Ascending aorta (tissue), 2 donors: Measurements from ENCODE around the gene ANKRD40CL. TPM values are rescaled to one million over a fixed set of nuclear protein-coding genes. Genes with fewer than 3 reads are reported as not detected.
A peak's percentile ranks its signal among the peaks of the same experiment; 100 is the strongest.
"Not testable (repeated sequence)": the region's sequence is repeated elsewhere in the genome, so short reads cannot be mapped to it uniquely, and the experiment has no call there.

Source experiments
- DNase-seq, 2 donors: peaks; one replicate each; pipeline ENCODE4 v3.0.0-alpha.2; 2019; ENCODE audit warnings: low spot score in 2 of 2
- H3K27ac ChIP-seq, 2 donors: fragments of 200-600 bp; sonication (generic); one replicate each; pipeline ENCODE4 v1.5.1; 2016 to 2017; ENCODE audit warnings: mild to moderate bottlenecking in 1 of 2
- H3K27me3 ChIP-seq: fragments of 200-600 bp; sonication (generic); one replicate; pipeline ENCODE4 v1.5.1; 2017
- H3K36me3 ChIP-seq, 2 donors: fragments of 200-600 bp; sonication (generic); one replicate each; pipeline ENCODE4 v1.5.1; 2016
- H3K4me1 ChIP-seq, 2 donors: fragments of 200-600 bp; sonication (generic); one replicate each; pipeline ENCODE4 v1.5.1; 2016 to 2017; ENCODE audit warnings: mild to moderate bottlenecking in 1 of 2
- H3K4me3 ChIP-seq, 2 donors: fragments of 200-600 bp; sonication (generic); one replicate each; pipeline ENCODE4 v1.5.1; 2016 to 2017; ENCODE audit warnings: mild to moderate bottlenecking in 1 of 2
- H3K9me3 ChIP-seq, 2 donors: fragments of 200-600 bp; sonication (generic); one replicate each; pipeline ENCODE4 v1.5.1; 2016
- intact Hi-C: fragments of 100-400 bp; cut with DNase I; formaldehyde crosslinking; loops from one replicate; pipeline ENCODE4 v1.15.1; 2023
- total RNA-seq: library from RNA; depleted of rRNA; stranded (reverse); fragments of >200 nt; gene quantifications from one replicate; pipeline ENCODE4 v1.1.0, GENCODE V29; 2016
- TF ChIP-seq, protein P1 (sequence below), 3 experiments: fragments of 200-600 bp in 2 of 3; fragments of 450-650 bp in 1 of 3; sonication (generic) in 2 of 3; IDR thresholded peaks; one replicate each; pipeline ENCODE4 v1.5.1; 2016 to 2019; ENCODE audit warnings: antibody characterized with exemption in 3 of 3, mild to moderate bottlenecking in 1 of 3, moderate library complexity in 1 of 3

ANKRD40CL gene
- total RNA-seq, 1 donor from 2014 or later, result not detected

DNA sequence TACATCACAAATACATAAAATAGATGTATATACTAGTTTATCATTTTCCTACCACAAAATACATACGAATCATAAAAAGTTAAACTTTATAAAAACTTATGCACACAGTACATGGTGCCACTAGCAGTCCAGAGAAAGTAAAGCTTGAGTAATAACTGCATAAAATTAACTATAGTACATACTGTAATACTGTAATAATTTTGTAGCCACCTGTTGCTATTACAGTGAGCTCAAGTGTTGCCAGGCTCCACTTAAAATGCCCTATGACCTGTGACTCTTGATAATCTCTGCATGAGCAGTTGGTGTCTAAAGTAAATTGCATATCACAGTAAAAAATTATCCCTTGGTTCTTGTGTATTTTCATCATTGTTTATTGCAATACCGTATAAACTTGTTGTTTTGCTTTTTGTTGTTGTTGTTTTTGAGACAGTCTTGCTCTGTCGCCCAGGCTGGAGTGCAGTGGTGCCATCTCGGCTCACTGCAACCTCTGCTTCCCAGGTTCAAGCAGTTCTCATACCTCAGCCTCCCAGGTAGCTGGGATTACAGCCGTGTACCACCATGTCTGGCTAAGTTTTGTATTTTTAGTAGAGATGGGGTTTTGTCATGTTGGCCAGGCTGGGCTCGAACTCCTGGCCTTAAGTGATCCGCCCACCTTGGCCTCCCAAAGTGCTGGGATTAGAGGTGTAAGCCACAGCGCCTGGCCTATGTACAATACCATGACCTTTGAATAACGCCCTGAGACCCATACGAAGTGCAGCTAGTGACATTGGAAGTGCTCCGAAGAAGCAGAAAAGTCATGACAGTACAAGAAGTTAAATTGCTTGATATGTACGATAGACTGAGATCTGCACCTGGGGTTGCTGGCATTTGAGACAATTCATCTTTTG, 41.3 kb downstream of the ANKRD40CL start:
- intact Hi-C loops, result no loop called here
- H3K4me1 ChIP-seq, result peaks cover 15 to 62% of the 10 kb centered on the region in 2 donors
- no peak overlapping the region for H3K27ac ChIP-seq

DNA sequence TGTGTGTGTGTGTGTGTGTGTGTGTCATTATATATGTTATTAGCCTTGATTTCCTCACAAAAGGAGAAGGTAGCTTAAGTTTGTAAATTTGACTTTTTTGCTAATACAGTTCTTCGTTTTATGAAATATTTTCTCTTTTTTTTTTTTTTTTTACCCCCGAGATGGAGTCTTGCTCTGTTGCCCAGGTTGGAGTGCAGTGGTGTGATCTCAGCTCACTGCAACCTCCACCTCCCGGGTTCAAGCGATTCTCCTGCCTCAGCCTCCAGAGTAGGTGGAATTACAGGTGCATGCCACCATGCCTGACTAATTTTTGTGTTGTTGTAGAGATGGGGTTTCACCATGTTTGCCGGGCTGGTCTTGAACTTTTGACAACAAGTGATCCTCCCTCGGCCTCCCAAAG, 42.7 kb downstream of the ANKRD40CL start:
- H3K4me1 ChIP-seq, result peaks cover 15 to 48% of the 10 kb centered on the region in 2 donors
- H3K27me3 ChIP-seq, H3K9me3 ChIP-seq, H3K4me3 ChIP-seq, H3K27ac ChIP-seq, H3K36me3 ChIP-seq, intact Hi-C loops, DNase-seq: not testable (repeated sequence)

More for the DNA sequence above, 41.3 kb downstream of the ANKRD40CL start:
- TF ChIP-seq, protein P1, sequence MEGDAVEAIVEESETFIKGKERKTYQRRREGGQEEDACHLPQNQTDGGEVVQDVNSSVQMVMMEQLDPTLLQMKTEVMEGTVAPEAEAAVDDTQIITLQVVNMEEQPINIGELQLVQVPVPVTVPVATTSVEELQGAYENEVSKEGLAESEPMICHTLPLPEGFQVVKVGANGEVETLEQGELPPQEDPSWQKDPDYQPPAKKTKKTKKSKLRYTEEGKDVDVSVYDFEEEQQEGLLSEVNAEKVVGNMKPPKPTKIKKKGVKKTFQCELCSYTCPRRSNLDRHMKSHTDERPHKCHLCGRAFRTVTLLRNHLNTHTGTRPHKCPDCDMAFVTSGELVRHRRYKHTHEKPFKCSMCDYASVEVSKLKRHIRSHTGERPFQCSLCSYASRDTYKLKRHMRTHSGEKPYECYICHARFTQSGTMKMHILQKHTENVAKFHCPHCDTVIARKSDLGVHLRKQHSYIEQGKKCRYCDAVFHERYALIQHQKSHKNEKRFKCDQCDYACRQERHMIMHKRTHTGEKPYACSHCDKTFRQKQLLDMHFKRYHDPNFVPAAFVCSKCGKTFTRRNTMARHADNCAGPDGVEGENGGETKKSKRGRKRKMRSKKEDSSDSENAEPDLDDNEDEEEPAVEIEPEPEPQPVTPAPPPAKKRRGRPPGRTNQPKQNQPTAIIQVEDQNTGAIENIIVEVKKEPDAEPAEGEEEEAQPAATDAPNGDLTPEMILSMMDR (IDR thresholded peaks at IDR 0.05), result no peak
- no peak overlapping the region for H3K4me3 ChIP-seq
- no peaks in the 10 kb centered on the region for H3K36me3 ChIP-seq
- no peaks in the 10 kb centered on the region for H3K27me3 ChIP-seq
- DNase-seq, result no peak
- no peaks in the 10 kb centered on the region for H3K9me3 ChIP-seq

DNA sequence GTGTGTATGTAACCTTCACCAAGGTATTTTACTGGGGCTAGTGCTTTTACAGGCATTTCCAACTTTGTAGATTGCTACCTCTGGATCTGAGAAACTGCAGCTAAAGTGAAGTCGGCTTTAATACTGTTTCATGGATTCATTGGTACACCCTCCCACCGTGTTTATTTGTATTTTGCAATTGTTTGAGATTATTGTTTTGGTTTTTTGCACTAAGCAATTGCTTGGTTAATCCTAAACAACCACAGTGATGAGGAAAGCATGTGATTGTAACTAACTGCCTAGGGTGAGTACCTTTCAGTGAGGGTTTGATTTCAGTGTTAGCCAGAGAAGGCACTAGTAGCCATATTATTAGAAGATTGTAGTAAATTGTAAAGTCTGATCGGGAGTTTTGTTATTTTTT, 44.6 kb downstream of the ANKRD40CL start:
- Histone ChIP-seq H3K4me1 (peaks cover 15 to 41% of the 10 kb centered on the region in 2 donors), H3K27ac (no peak overlapping the region), H3K9me3 (no peaks in the 10 kb centered on the region)

GRCh38 chr17:50721194-50722010, 45.9 kb downstream of the ANKRD40CL start:
- Histone ChIP-seq H3K9me3 (no peaks in the 10 kb centered on the region), H3K27me3 (no peaks in the 10 kb centered on the region), H3K27ac (peak overlapping the region in 1 of 2 donors; percentile 91), H3K36me3 (no peaks in the 10 kb centered on the region), H3K4me3 (peak overlapping the region; percentile 77 to 95), H3K4me1 (peaks cover 15 to 33% of the 10 kb centered on the region in 2 donors)
- TF ChIP-seq, protein P1 (IDR thresholded peaks at IDR 0.05), result no peak
- intact Hi-C loops, result no loop called here
- no peak for DNase-seq

More for the DNA sequence above, 44.6 kb downstream of the ANKRD40CL start:
- TF ChIP-seq, protein P1 (IDR thresholded peaks at IDR 0.05), result no peak
- H3K36me3 ChIP-seq, result no peaks in the 10 kb centered on the region
- no peak for DNase-seq
- no peaks in the 10 kb centered on the region for H3K27me3 ChIP-seq
- intact Hi-C loops, result no loop called here
- H3K4me3 ChIP-seq, result peak overlapping the region in 1 of 2 donors; percentile 77

DNA sequence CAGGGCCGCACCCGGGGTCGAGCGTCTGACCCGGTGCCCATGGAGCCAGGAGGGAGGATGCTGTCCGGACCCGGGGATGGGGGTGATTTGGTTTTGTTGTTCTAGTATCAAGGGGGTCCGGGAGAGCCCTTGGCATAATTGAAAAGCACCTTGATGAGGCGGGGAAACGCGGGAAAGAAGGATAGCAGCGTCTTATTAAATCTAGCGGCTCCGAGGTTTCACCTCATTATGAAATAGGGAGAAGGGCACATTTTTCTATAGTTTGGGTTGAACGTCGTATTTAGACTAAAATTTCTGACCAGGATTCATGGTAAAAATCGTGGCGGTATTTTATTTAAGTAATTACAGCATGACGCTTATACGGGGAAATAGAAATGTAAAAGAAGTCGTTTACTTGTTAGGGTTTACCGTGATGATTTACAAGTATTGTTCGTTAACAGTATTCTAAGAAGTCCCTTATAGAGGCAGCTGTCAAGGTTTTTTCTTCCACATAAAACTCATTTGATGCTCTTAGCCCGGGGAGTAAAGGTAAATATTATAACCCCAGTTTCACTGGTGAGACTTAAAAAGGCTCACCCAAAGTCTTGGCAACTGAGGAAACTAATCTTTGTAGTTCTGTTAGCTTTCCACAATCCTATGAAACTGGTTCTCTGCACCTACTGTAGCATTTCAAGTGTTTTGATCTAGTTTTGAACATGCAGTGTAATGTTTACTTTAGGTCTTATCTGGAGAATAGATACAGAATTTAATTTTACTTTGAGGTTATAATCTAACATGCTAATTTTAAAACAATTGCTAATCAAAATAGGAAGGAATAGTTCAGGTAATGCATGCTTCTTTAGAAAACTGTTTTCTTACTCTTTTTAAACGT, 47.2 kb downstream of the ANKRD40CL start:
- Histone ChIP-seq H3K4me1 (peaks cover 15 to 26% of the 10 kb centered on the region in 2 donors), H3K9me3 (no peaks in the 10 kb centered on the region), H3K36me3 (no peaks in the 10 kb centered on the region), H3K27me3 (no peaks in the 10 kb centered on the region), H3K27ac (peak overlapping the region; percentile 91 to 97), H3K4me3 (peak overlapping the region; percentile 77 to 95)
- intact Hi-C loops, result loop anchor here (1.0 kb wide), 1 partner anchor 13 kb away; the partner anchor contains the start of gene ANKRD40
- TF ChIP-seq, protein P1 (IDR thresholded peaks at IDR 0.05), result no peak
- DNase-seq, result no peak
